NCI-H1417 treated with DMSO at 0.1 percent for 48 hours (cell line): ENCODE data around the gene TOR4A.
"Not testable (repeated sequence)": the region's sequence is repeated elsewhere in the genome, so short reads cannot be mapped to it uniquely, and the experiment has no call there.

ENCODE experiments used
- DNase-seq: peaks from one replicate; lab custom pipeline; 2025; lab: John Stamatoyannopoulos, UW

TOR4A gene

DNA sequence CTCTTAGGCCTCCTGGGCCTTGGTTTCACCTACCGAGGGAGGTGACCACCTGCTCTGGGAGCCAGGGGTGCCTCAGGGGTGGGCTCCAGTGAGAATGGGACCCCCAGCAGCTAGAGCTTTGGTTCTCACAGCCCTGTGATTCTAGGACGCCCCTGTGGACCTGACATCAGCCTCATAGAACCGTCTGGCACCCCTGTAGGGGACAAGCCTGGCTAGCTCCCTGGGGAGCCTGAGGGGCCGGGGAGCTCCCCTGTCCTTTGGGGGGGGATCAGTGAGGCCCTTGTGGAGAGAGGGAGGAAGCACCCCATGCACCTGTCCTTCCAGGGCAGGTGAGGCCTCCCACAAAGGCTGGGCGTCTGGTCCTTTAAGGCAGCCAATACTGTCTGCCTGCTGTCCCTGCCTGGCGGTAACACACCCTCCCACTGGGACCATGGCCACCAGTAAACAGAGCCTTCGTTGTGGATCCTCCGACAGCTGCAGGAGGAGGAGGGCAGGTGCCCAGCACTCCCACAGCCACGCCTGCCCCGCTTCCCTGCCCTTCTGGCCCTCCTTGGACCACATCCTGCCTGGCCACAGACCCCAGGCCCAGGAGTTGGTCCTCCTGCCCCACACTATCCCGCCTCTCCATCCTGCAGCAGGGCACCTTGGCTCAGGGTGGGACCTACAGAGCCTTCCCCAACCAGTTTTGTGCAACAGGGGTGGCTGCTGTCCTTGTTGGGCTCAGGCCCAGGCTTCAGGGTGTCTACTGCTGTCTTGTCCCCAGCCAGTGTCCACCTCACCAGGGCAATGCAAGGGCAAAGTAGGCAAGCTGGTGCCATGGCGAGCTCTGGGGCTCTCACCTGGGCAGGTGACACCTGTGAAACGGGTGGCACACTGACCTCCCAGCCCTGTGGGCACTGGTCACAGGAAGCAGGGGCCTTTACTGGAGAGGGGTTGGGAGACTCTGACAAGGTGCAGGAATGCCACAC is 39.5 kb upstream of the TOR4A start:
- DNase-seq, result no peak

DNA sequence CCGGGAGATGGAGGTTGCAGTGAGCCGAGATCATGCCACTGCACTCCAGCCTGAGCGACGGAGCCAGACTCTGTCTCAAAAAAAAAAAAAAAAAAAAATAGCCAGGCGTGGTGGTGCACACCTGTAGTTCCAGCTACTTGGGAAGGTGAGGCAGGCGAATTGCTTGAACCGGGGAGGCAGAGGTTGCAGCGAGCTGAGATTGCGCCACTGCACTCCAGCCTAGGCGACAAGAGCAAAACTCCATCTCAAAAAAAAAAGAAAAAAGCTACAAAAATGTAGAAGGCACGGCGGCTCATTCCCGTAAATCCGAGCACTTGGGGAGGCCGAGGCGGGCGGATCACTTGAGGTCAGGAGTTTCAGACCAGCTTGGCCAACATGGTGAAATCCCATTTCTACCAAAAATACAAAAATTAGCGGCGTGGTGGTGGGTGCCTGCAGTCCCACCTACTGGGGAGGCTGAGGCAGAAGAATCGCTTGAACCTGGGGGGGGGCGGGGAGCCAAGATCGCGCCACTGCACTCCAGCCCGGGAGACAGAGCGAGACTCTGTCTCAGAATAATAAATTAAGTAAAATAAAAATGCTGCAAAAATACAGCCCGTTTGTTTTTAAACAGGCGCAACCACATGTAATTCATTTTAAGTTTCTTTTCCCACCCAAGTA is 37.9 kb upstream of the TOR4A start:
- not testable (repeated sequence) for DNase-seq

DNA sequence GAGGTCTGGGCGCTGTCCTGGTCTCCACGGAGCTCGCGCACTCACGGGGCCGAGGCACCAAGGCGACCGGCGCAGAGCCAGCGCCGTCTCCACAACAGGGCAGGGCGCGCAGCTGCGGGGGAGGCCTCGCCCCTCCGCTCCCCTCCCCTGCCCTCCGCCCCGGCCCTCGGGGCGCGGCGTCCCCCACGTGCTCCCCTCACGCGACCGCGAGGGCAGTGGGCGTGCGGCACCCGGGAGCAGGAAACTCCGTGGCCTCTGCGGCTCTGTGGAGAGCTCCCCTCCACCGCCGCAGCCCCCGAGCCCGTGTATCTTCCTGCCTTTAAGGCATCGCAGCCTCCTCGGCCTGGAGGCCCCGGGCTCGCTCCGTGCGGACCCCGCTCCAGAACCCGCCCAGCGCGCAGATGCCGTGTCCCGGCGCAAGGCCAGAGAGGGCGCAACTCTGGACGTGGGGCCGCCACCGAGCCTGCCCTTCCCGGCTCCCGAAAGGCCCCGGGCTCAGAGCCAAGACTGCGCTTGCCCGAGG is 37.1 kb upstream of the TOR4A start:
- no peak for DNase-seq

DNA sequence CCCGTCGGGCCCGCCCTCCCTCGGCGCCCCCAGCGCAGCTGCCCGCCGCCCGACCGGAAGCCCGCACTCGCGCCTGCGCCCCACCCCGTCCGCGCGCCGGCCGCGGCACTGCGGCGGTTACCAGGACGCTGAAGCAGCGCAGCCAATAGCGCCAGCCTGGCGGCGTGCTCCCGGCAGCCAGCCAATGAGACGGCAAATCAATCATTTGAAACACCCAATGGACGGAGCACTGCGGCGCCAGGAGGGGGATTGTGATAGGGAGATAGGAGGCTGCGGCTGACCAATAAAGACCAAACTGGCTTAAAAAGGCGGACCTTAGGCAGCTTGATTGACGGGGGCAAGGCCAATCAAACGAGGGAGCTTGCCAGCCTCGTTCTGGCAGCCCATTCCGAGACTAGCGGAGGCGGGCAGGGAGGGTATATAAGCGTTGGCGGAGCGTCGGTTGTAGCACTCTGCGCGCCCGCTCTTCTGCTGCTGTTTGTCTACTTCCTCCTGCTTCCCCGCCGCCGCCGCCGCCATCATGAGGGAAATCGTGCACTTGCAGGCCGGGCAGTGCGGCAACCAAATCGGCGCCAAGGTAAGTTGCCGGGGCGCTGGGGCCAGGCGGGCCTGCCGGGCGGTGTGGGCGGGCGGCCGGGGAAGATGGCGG is 36.6 kb upstream of the TOR4A start, which contains the start of gene TUBB4B:
TUBB4B (plus strand) TSS at position 447 of the 649 bp plus-strand sequence; CDS start at position 521, 74 bp downstream.
- peak; percentile 100 for DNase-seq

DNA sequence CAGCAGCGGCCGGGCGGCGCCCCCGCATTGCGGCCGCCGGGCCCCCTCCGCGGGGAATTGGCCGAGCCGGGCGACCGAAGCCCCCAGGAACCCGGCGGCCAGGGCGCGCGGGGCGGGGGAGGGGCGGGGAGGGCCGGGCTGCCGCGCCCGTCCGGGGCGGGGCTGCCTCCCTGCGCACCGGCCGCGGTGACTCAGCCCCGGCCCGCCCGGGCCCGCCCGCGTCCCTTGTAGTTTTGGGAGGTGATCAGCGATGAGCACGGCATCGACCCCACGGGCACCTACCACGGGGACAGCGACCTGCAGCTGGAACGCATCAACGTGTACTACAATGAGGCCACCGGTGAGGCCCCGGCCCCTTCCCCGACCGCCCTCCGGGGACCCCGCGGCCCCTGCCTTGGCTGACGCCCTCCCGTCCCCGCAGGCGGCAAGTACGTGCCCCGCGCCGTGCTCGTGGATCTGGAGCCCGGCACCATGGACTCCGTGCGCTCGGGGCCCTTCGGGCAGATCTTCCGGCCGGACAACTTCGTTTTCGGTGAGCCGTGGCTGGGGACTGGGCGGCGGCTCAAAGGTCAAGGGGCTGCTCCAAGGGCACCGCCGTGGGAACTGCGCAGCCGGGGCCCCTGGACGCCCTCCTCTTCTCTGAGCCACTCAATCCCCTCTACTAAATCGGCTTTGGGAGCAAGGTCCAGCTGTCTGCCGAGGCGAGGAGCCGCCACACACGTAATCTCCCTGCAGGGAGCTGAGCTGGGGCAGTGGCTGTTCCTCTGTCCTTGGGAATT is 35.8 kb upstream of the TOR4A start:
- no peak for DNase-seq

DNA sequence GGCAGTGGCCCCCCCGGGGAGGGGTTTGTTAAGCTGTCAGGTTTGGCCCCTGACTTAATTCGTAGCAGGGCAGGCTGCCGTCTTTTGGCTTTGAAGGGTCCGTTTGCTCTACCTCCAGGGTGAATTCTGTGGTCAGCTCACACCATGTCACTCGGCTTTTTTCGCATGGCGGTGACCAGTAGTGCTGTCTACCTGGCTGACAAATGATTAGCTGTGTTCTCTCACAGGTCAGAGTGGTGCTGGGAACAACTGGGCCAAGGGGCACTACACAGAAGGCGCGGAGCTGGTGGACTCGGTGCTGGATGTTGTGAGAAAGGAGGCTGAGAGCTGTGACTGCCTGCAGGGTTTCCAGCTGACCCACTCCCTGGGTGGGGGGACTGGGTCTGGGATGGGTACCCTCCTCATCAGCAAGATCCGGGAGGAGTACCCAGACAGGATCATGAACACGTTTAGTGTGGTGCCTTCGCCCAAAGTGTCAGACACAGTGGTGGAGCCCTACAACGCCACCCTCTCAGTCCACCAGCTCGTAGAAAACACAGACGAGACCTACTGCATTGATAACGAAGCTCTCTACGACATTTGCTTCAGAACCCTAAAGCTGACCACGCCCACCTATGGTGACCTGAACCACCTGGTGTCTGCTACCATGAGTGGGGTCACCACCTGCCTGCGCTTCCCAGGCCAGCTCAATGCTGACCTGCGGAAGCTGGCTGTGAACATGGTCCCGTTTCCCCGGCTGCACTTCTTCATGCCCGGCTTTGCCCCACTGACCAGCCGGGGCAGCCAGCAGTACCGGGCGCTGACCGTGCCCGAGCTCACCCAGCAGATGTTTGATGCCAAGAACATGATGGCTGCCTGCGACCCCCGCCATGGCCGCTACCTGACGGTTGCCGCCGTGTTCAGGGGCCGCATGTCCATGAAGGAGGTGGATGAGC is 35.0 kb upstream of the TOR4A start:
- DNase-seq, result no peak

DNA sequence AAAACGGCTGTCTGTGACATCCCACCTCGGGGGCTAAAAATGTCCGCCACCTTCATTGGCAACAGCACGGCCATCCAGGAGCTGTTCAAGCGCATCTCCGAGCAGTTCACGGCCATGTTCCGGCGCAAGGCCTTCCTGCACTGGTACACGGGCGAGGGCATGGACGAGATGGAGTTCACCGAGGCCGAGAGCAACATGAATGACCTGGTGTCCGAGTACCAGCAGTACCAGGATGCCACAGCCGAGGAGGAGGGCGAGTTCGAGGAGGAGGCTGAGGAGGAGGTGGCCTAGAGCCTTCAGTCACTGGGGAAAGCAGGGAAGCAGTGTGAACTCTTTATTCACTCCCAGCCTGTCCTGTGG is 34.3 kb upstream of the TOR4A start:
- DNase-seq, result not testable (repeated sequence)

DNA sequence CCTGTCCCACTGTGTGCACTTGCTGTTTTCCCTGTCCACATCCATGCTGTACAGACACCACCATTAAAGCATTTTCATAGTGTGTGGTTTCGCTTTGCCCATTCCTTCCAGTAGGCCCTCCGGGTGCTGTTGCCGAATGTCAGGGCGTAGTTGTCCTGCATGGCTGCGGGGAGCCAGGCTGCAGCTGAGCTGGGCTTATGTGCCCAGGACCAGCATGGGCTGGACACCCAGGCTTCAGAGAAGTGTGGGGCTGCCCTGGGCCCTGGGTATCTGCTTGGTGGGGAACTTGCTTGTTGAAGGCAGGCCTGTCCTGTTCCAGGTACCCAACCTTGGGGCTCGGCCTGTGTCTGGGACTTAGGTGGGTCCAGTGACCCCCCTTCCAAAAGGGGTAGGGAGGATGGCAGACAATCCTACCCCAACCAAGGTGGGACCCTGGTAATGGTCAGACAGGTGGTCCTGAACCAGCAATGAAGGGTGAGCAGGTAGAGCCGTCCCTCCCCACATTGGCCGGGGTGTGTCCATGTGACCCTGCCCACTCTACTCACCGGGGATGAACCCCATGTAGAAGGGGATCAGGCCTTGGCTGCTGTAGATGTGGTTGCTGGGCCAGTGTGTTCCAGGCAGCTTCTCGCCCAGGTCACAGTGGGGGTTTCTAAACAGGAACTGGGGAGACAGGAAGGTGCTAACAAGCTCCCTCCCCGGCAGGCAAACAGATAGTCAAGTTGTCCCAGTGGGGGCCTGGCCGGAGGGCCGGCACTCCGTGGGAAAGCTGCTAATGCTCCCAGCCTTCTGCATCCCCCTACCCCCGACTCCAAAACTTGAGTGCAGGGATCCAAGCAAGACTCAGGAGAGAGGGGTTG is 33.7 kb upstream of the TOR4A start:
- DNase-seq, result no peak

DNA sequence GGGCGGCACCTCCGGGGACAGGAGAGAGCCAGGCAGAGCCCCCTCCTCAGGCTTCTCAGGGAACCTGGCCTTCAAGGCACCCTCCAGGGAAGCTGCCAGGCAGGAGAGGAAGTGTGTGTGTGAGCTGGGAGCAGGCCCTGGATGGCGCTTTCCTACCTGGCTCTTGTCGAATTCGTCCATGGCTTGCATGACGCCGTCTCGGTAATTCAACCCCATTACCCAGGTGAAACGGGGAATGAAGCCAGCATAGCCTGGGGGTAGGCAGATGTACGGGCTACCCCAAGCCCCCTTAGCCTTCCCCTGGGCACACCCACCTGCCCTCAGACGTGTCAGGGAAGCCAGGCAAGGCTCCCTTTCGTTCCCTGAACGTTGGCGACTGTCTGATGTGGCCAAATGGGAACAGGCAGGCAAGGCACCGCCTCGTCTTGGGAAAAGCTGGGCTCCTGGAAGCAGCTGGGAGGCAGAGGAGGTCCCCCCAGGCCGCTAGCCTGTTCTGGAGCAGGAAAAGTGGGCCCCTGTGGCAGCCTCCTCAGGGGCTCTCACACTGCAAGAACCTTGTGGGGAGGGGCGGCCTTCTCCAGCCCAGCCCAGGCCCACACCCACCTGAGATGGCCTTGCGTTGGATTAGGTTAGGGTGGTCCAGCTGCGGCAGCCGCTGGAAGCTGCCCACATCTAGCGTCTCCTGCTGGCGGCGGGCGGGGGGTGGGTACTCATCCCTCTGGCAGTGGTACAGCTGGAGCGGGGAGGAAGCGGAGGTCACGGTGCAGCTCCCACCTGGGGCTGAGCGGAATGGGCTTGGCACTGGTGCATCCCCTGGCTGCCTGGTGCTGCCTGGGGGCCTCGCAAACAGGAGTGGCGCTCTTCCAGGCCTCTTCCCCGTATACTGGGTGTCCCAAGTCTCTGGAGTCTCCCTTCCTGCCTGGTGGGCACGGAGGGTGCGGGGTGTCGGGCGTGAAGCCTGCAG is 32.8 kb upstream of the TOR4A start:
- no peak for DNase-seq

DNA sequence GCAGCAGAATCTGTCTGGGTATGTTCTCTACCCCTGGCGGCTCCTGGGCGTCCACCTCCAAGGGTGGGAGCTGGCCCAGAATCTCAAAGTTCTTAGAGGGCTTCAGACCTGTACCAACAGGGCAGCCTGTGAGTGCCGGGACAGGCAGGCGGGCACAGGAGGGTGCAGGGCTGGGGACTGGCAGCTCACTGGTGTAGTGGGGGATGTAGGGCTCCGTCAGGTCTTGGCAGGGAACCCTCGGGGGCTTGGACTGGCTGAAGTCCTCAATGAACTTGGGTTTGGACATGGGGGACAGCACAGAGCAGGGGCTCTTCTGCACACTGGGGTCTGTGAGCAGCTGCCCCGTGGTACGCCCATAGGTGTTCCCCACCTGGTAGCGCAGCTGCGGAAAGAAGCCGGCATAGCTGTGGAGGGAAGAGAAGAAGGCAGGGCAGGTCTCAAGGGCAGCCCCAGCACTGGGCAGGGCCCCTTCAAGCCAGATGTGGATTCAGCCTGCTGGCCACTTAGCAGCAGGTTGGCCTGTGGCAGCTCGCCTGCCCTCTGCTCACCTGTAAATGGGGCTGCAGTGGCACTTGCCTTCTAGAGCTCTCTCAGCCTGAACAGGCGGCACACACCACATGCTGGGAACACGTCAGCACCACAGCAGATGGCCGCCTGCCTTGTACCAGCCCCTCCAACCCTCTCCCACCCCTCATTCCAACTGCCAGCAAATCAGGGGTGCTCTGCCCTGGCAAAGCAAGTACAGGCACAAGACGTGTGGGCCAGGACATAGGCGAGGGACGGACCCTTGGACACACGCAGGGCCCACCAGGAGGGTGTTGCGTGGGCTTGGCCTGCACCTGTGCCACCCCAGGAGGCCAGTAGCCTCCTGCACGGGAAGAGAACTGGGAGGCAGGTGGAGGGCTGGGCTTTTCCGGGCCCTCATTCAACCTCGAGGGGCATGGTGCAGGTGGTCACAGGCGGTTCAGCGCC is 31.8 kb upstream of the TOR4A start:
- DNase-seq, result peak; percentile 39

DNA sequence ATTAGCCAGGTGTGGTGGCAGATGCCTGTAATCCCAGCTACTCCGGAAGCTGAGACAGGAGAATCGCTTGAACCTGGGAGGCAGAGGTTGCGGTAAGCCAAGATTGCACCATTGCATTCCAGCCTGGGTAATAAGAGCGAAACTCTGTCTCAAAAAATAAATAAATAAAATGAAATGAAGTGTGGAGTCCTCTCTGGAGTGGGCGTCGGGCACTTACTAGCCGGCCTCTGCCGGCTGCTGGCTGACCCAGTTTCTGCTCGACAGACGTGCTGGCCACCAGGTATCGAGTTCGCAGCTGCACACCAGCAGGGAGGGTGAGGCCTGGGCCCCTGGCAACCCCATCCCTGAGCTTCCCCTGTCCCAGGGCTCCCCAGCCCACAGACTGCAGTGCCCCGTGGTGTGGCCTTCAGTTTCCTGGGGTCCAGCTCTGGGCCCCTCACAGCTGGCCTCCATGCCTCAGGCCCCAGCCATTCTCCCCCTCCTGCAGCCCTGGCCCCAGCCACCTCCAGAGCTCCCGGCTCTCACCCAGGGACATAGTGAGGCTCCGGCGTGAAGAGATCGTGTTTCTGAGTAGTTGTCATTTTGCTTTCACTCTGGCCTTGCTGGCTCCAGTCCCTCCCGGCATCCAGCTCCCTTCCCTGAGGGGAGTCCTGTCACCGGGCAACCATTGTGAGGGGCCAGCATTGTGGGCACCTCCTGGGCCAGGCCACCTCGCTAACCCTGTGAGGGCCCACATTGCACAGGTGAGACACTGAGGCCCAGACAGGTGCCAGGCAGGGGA is 30.2 kb upstream of the TOR4A start:
- DNase-seq, result no peak

DNA sequence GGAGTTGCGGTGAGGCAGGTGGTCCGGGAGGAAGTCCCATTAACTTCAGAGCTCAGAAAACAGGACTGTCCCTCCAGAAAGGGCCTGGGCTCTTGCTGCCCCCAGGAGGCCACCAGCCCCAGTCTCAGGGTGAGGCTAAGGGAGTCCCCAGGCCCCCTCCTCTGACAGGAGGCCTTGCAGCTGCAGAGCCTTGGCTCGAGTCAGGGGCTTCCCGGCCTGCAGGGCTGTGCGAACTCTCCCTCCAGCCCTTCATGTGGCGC is 29.7 kb upstream of the TOR4A start:
- no peak for DNase-seq

DNA sequence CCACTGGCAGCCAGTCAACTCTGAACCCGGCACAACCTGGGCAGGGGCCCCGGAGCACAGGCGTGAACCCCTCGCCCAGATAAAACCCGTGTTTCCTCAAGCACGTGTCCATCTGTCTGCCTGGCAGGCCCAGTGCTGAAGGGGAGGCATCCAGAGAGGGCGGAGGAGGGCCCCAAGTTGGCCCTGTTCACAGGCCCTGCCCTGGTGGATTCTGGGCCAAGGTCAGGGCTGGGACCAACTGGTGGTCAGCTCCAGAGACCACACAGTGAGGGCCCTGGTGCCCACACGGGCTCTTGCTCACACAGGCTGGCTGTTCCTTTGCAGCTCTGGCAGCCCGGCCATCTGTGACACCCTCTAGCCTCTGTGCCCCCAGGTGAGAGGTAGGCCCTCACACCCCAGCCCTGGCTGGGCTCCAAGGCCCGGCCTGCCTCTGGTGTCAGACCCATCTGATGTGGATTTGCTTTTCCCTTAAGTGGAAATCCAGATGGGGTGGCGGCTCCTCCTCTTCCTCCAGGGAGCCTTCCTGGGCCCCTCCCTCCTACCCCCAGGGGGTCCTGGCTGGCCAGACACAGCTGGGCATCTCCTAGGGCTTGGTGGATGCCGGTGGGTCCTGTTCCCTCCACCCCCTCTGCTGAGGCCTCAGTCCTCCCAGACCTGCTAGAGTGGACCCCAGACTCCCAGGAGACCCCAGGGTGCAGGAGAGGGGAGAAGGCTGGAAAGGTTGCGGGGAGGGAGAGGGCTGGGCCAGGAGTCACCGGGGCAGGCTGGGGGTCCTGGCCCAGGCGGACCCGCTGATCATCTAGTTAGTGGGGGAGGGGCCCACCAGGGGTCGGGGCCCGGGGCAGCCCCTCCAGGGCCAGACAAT is 27.0 kb upstream of the TOR4A start:
- no peak for DNase-seq

DNA sequence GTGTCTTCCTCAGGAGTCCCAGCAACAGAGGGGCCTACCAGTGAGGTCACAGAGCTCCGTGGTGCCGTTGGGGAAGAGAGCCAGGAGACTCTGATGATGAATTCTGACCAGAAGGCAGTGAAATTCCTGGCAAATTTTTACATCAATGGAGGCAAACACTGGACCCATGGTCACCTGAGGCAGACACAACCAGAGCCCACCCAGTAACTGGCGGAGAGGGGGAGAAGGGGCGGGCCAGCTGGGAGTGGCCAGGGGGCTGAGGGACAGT is 26.4 kb upstream of the TOR4A start, which contains the start of gene STPG3:
STPG3 (plus strand) TSS at position 93 of the 268 bp plus-strand sequence; CDS start at position 94, 1 bp downstream.
- no peak for DNase-seq

DNA sequence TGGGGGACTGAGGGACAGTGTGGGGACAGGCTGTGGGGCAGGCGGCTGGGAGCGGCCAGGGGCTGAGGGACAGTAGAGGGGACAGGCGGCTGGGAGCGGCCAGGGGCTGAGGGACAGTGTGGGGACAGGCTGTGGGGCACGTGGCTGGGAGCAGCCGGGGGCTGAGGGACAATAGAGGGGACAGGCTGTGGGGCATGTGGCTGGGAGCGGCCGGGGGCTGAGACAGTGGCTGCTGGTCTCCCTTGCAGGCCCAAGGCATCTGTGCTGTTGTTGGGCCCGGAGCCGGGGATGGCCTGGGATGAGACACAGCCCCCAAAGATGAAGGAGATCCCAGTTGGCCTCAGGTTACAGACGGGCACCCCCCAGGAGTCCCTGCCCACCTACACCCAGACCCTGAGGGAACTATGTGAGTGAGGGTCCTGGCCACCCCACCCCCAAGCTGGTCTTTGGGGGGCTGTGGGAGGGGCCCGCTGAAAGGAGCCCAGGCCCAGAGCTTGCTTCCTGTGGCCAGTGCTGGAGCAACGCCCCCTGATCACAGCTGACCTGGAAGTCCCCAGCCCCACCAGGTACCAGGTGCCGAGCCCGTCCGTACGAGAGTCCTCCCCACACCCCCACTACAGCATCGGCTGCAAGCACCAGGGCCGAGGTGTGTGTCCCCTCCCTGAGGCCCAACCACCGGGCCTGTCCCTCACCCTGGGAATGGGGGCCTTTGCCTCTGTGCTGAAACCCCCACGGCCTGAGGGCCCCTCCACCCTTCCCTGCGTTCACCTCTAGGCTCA is 25.8 kb upstream of the TOR4A start:
- no peak for DNase-seq
